Measurements from ENCODE around the gene EPYC.
"Not testable (repeated sequence)": the region's sequence is repeated elsewhere in the genome, so short reads cannot be mapped to it uniquely, and the experiment has no call there.

DNA sequence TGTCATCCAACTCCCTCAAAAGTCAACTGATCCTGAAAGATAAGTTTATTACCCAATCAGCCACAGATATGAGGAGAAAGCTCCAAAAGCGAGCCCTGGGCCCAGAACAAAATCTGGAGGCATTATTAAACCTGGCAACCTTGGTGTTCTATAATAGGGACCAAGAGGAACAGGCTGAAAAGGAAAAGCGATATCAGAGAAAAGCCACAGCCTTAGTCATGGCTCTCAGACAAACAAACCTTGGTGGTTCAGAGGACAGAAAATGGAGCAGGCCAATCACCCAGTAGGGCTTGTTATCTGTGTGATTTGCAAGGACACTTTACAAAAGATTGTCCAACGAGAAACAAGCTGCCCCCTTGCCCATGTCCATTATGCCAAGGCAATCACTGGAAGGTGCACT lies 19.4 kb downstream of the EPYC start:
- not testable (repeated sequence) for TF ChIP-seq EZH2 (IDR thresholded peaks at IDR 0.05; ENCODE audit: low read length, unreplicated experiment); EZH2phosphoT487 (IDR thresholded peaks at IDR 0.05; ENCODE audit: borderline replicate concordance, low read length)
- TF ChIP-seq, protein P1, sequence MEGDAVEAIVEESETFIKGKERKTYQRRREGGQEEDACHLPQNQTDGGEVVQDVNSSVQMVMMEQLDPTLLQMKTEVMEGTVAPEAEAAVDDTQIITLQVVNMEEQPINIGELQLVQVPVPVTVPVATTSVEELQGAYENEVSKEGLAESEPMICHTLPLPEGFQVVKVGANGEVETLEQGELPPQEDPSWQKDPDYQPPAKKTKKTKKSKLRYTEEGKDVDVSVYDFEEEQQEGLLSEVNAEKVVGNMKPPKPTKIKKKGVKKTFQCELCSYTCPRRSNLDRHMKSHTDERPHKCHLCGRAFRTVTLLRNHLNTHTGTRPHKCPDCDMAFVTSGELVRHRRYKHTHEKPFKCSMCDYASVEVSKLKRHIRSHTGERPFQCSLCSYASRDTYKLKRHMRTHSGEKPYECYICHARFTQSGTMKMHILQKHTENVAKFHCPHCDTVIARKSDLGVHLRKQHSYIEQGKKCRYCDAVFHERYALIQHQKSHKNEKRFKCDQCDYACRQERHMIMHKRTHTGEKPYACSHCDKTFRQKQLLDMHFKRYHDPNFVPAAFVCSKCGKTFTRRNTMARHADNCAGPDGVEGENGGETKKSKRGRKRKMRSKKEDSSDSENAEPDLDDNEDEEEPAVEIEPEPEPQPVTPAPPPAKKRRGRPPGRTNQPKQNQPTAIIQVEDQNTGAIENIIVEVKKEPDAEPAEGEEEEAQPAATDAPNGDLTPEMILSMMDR (conservative IDR thresholded peaks at IDR 0.05; ENCODE audit: low read depth, low read length): not testable (repeated sequence)

All from PC-3 (cell line).